ENCODE results near the gene PABPN1L. TPM values are rescaled to one million over a fixed set of nuclear protein-coding genes. Genes with fewer than 3 reads are reported as not detected.
"Not testable (repeated sequence)": the region's sequence is repeated elsewhere in the genome, so short reads cannot be mapped to it uniquely, and the experiment has no call there.

PABPN1L gene
- total RNA-seq, 2 experiments from 2014 or later: not detected

GRCh38 chr16:88895335-88895734 lies 28.9 kb upstream of the PABPN1L start:
- ChIA-PET CTCF (no interaction called here), POLR2A (no interaction called here)
- Mint-ChIP-seq H3K9me3 (no peaks in the 10 kb centered on the region), H3K27me3 (no peaks in the 10 kb centered on the region), H3K27ac (no peak overlapping the region), H3K4me3 (no peak overlapping the region), H3K4me1 (no peaks in the 10 kb centered on the region), H3K36me3 (ENCODE audit: low read depth) (no peaks in the 10 kb centered on the region)
- no peak for DNase-seq

DNA sequence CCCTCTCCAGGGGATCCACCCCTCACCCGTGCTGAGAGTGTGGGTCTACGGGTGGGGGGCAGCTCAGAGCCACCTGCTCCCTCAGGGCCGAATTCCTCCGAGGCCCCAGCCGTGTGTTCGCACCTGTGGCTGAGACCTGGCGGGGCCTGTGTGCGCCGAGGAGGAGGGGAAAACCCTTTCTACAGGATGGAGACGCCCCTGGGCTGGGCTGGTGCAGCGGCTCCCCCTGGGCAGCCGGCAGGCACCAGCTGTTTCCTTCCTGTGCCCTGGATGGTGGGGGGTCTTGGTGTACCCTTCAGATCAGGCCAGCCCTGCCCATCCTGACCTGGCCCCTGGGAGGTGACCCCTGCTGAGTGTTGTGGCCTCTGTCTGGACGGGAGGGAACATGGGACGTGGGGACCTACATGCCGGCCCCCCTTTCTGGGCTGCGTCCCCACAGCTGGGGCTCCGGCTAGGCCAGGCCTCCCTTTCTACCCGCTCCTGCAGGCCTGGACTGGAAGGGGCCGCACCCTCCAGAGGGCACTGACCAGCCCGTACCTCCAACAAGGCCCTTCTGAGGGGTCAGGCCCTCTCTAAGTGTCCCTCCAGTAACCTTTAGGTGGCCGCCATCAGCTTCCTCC lies 28.3 kb upstream of the PABPN1L start:
- CTCF ChIA-PET: no interaction called here
- Mint-ChIP-seq H3K4me3 (no peak overlapping the region), H3K9me3 (no peaks in the 10 kb centered on the region), H3K36me3 (ENCODE audit: low read depth) (no peaks in the 10 kb centered on the region), H3K27ac (no peak overlapping the region), H3K27me3 (no peaks in the 10 kb centered on the region), H3K4me1 (no peaks in the 10 kb centered on the region)
- POLR2A ChIA-PET: no interaction called here
- DNase-seq: no peak

DNA sequence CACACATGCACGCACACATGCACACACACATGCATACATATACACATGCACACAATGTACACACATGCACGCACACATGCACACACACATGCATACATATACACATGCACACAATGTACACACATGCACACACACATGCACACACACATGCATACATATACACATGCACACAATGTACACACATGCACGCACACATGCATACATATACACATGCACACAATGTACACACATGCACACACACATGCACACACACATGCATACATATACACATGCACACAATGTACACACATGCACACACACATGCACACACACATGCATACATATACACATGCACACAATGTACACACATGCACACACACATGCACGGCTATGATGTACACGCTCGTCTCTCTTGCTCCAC lies 27.8 kb upstream of the PABPN1L start:
- H3K4me1 Mint-ChIP-seq; H3K36me3 Mint-ChIP-seq (ENCODE audit: low read depth); DNase-seq; CTCF ChIA-PET; POLR2A ChIA-PET; H3K27ac Mint-ChIP-seq; H3K9me3 Mint-ChIP-seq; H3K27me3 Mint-ChIP-seq; H3K4me3 Mint-ChIP-seq: not testable (repeated sequence)

- H3K9me3 Mint-ChIP-seq: no peaks in the 10 kb centered on the region
- H3K36me3 Mint-ChIP-seq (ENCODE audit: low read depth): no peaks in the 10 kb centered on the region
- H3K27me3 Mint-ChIP-seq: no peaks in the 10 kb centered on the region
- peak overlapping the region; percentile 5 for H3K27ac Mint-ChIP-seq
- no peak for DNase-seq
- no peak overlapping the region for H3K4me3 Mint-ChIP-seq
- no peaks in the 10 kb centered on the region for H3K4me1 Mint-ChIP-seq
- ChIA-PET CTCF (no interaction called here), POLR2A (no interaction called here)
Observed at GRCh38 chr16:88893127-88893968, 26.9 kb upstream of the PABPN1L start.

DNA sequence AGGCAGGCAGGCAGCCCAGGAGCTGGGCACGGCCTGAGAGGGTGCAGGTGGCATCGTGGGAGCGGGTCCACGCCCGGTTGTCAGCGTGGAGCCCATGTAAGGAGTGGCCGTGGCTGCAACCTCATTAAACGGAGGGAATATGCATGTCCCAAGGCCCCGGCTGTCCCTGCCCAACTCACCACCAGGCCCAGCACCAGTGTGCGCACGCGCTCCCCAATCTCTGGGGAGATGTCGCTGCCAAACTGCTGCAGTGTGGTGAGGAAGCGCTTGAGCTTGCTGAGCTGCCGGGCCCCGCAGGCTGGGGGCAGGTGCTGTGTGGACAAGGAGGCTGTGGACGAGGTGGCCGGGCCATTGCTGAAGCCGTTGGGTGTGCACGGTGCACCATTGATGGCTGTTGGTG lies 25.6 kb upstream of the PABPN1L start:
- Mint-ChIP-seq H3K4me1 (no peaks in the 10 kb centered on the region), H3K4me3 (no peak overlapping the region), H3K27me3 (no peaks in the 10 kb centered on the region), H3K36me3 (ENCODE audit: low read depth) (no peaks in the 10 kb centered on the region), H3K27ac (no peak overlapping the region), H3K9me3 (no peaks in the 10 kb centered on the region)
- ChIA-PET CTCF (no interaction called here), POLR2A (no interaction called here)
- DNase-seq: no peak

- CTCF ChIA-PET: no interaction called here
- H3K27ac Mint-ChIP-seq: no peak overlapping the region
- H3K36me3 Mint-ChIP-seq (ENCODE audit: low read depth): no peaks in the 10 kb centered on the region
Observed at GRCh38 chr16:88891083-88891482, 24.6 kb upstream of the PABPN1L start.

DNA sequence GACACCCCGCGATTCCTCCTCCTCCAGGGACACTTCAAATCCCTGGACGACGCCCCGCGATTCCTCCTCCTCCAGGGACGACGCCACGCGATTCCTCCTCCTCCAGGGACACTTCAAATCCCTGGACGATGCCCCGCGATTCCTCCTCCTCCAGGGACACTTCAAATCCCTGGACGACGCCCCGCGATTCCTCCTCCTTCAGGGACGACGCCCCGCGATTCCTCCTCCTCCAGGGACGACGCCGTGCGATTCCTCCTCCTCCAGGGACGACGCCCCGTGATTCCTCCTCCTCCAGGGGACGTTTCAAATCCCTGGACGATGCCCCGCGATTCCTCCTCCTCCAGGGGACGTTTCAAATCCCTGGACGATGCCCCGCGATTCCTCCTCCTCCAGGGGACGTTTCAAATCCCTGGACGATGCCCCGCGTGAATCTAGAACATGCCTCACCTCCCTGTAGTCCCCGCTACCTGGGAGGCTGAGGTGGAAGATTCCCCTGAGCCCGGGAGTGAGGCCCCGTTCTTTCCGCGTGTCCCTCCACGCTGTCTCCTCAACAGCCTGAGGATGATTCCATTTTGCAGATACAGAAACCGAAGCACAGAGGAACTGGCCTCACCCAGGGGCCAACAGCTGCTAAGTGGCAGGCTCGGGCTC lies 23.4 kb upstream of the PABPN1L start:
- H3K4me3 Mint-ChIP-seq; H3K36me3 Mint-ChIP-seq (ENCODE audit: low read depth); H3K9me3 Mint-ChIP-seq; H3K27me3 Mint-ChIP-seq; H3K27ac Mint-ChIP-seq; POLR2A ChIA-PET; CTCF ChIA-PET; H3K4me1 Mint-ChIP-seq; DNase-seq: not testable (repeated sequence)

More at GRCh38 chr16:88891083-88891482, 24.6 kb upstream of the PABPN1L start:
- H3K27me3 Mint-ChIP-seq: no peaks in the 10 kb centered on the region
- no peak for DNase-seq
- POLR2A ChIA-PET: no interaction called here
- no peaks in the 10 kb centered on the region for H3K4me1 Mint-ChIP-seq
- no peaks in the 10 kb centered on the region for H3K9me3 Mint-ChIP-seq
- H3K4me3 Mint-ChIP-seq: no peak overlapping the region

GRCh38 chr16:88888461-88889387 lies 22.3 kb upstream of the PABPN1L start:
- CTCF ChIA-PET: interaction anchor here (0.6 kb wide), 1 partner anchor 12 kb away, joined by 3 read pairs; no protein-coding TSS in a partner anchor

GRCh38 chr16:88888057-88888456 lies 21.6 kb upstream of the PABPN1L start:
- Mint-ChIP-seq H3K9me3 (no peaks in the 10 kb centered on the region), H3K27ac (no peak overlapping the region), H3K27me3 (no peaks in the 10 kb centered on the region), H3K36me3 (ENCODE audit: low read depth) (no peaks in the 10 kb centered on the region), H3K4me1 (no peaks in the 10 kb centered on the region), H3K4me3 (no peak overlapping the region)
- DNase-seq: no peak
- ChIA-PET CTCF (interaction anchor here (0.6 kb wide), 1 partner anchor 11 kb away, joined by 3 read pairs; no protein-coding TSS in a partner anchor), POLR2A (no interaction called here)

More at GRCh38 chr16:88888461-88889387, 22.3 kb upstream of the PABPN1L start:
- Mint-ChIP-seq H3K27me3 (no peaks in the 10 kb centered on the region), H3K4me3 (no peak overlapping the region), H3K27ac (no peak overlapping the region), H3K9me3 (no peaks in the 10 kb centered on the region), H3K4me1 (no peaks in the 10 kb centered on the region), H3K36me3 (ENCODE audit: low read depth) (no peaks in the 10 kb centered on the region)
- POLR2A ChIA-PET: no interaction called here
- no peak for DNase-seq

DNA sequence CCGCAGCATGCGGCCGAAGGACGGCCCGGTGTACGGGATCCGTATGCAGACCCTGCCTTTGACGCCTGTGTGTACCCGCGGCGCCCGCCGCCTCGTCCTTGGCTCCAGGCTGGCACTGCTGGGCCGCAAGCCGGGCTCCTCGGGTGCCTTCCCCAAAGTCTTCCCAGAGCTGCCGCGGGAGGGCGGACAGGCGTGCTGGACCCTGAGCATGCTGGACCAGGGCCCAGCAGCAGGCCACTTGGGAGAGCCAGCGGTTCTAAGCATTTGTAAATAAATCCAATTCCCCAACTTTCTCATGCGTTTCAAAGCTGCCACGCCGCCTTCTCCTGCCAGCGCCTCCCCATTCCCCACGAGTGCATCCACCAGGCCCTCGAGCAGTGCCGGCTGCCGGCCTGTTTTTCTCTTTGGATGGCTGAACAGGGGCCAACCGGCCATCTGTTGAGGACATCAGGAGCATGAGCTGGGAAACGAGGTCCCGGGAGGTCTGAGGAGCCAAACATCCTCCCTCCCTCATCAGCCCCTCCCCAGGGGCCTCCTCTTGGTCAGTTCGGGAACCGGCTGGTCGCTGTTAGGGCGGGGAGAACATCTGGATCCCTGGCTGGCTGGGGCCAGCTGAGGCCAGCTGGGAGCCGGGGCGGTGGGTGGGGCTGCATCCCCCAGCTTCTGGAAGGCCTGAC lies 20.5 kb upstream of the PABPN1L start:
- Mint-ChIP-seq H3K4me3 (no peak overlapping the region), H3K27me3 (no peaks in the 10 kb centered on the region), H3K27ac (no peak overlapping the region), H3K4me1 (peaks cover 5% of the 10 kb centered on the region), H3K9me3 (no peaks in the 10 kb centered on the region), H3K36me3 (ENCODE audit: low read depth) (no peaks in the 10 kb centered on the region)
- ChIA-PET CTCF (no interaction called here), POLR2A (no interaction called here)
- DNase-seq: no peak

GRCh38 chr16:88886420-88886844 lies 20.0 kb upstream of the PABPN1L start:
- no peak overlapping the region for H3K27ac Mint-ChIP-seq
- peaks cover 5% of the 10 kb centered on the region for H3K4me1 Mint-ChIP-seq
- H3K27me3 Mint-ChIP-seq: no peaks in the 10 kb centered on the region
- CTCF ChIA-PET: no interaction called here
- no peaks in the 10 kb centered on the region for H3K9me3 Mint-ChIP-seq
- POLR2A ChIA-PET: no interaction called here
- no peaks in the 10 kb centered on the region for H3K36me3 Mint-ChIP-seq (ENCODE audit: low read depth)
- no peak overlapping the region for H3K4me3 Mint-ChIP-seq
- no peak for DNase-seq

GRCh38 chr16:88885693-88886280 lies 19.3 kb upstream of the PABPN1L start:
- no peaks in the 10 kb centered on the region for H3K9me3 Mint-ChIP-seq
- CTCF ChIA-PET: no interaction called here
- no peaks in the 10 kb centered on the region for H3K27me3 Mint-ChIP-seq
- peaks cover 5% of the 10 kb centered on the region for H3K4me1 Mint-ChIP-seq
- DNase-seq: no peak
- H3K4me3 Mint-ChIP-seq: no peak overlapping the region
- H3K27ac Mint-ChIP-seq: no peak overlapping the region
- POLR2A ChIA-PET: no interaction called here
- H3K36me3 Mint-ChIP-seq (ENCODE audit: low read depth): no peaks in the 10 kb centered on the region
